GM08714 (cell line): Measurements from ENCODE around the gene NPHP4.

Source experiments
- H3K4me3 ChIP-seq: fragments of 200-500 bp; sonication (Bioruptor generic); 2 replicates; pipeline ENCODE4 v1.5.1; 2014; ENCODE audit warnings: mild to moderate bottlenecking, low read length, inconsistent platforms
- ZNF274 ChIP-seq: IDR thresholded peaks from 2 replicates; pipeline ENCODE4 v1.6.1; 2012; ENCODE audit warnings: mild to moderate bottlenecking, low read depth, low read length

NPHP4 gene

GRCh38 chr1:5877683-5878530 lies 114.3 kb downstream of the NPHP4 start:
- TF ChIP-seq ZNF274 = no peak
- no peak overlapping the region for H3K4me3 ChIP-seq

GRCh38 chr1:5877001-5877400 lies 115.2 kb downstream of the NPHP4 start:
- TF ChIP-seq ZNF274 = no peak
- no peak overlapping the region for H3K4me3 ChIP-seq

GRCh38 chr1:5876094-5876650 lies 116.1 kb downstream of the NPHP4 start:
- TF ChIP-seq ZNF274 = no peak
- H3K4me3 ChIP-seq = no peak overlapping the region

GRCh38 chr1:5875345-5875910 lies 116.8 kb downstream of the NPHP4 start:
- TF ChIP-seq ZNF274 = no peak
- H3K4me3 ChIP-seq = no peak overlapping the region

- H3K4me3 ChIP-seq = no peak overlapping the region
- no peak for TF ChIP-seq ZNF274
Measured at GRCh38 chr1:5874416-5875110, 117.7 kb downstream of the NPHP4 start.

GRCh38 chr1:5873556-5873955 lies 118.7 kb downstream of the NPHP4 start:
- TF ChIP-seq ZNF274 = no peak
- no peak overlapping the region for H3K4me3 ChIP-seq

- H3K4me3 ChIP-seq = no peak overlapping the region
- TF ChIP-seq ZNF274 = no peak
Measured at GRCh38 chr1:5872886-5873285, 119.3 kb downstream of the NPHP4 start.

GRCh38 chr1:5868931-5869500 lies 123.2 kb downstream of the NPHP4 start:
- no peak for TF ChIP-seq ZNF274

GRCh38 chr1:5865774-5866173 lies 126.5 kb downstream of the NPHP4 start:
- no peak for TF ChIP-seq ZNF274
- H3K4me3 ChIP-seq = no peak overlapping the region

More at GRCh38 chr1:5868931-5869500, 123.2 kb downstream of the NPHP4 start:
- H3K4me3 ChIP-seq = no peak overlapping the region

GRCh38 chr1:5865056-5865455 lies 127.2 kb downstream of the NPHP4 start:
- no peak overlapping the region for H3K4me3 ChIP-seq
- TF ChIP-seq ZNF274 = no peak

- no peak for TF ChIP-seq ZNF274
- no peak overlapping the region for H3K4me3 ChIP-seq
Measured at GRCh38 chr1:5864256-5864655, 128.0 kb downstream of the NPHP4 start.

GRCh38 chr1:5863238-5863637 lies 129.0 kb downstream of the NPHP4 start:
- H3K4me3 ChIP-seq = no peak overlapping the region
- no peak for TF ChIP-seq ZNF274

GRCh38 chr1:5861871-5862825 lies 130.1 kb downstream of the NPHP4 start:
- H3K4me3 ChIP-seq = no peak overlapping the region
- no peak for TF ChIP-seq ZNF274

- H3K4me3 ChIP-seq = no peak overlapping the region
- TF ChIP-seq ZNF274 = no peak
Measured at GRCh38 chr1:5860277-5860676, 131.9 kb downstream of the NPHP4 start.
